ENCODE measurements around the gene LRRC4.

The LRRC4 gene

GRCh38 chr7:128030654-128031611 is at the start of gene LRRC4:
Gene LRRC4 (minus strand): TSS chr7:128031437. CDS start chr7:128030640, 797 bp downstream.
- peak; percentile 43 for DNase-seq

- no peak for DNase-seq
Measured at GRCh38 chr7:128080169-128080568, 48.9 kb upstream of the LRRC4 start.

GRCh38 chr7:128078309-128078708 is 47.1 kb upstream of the LRRC4 start:
- DNase-seq = no peak

- DNase-seq = peak; percentile 75
Measured at GRCh38 chr7:128076796-128077271, 45.6 kb upstream of the LRRC4 start.

- DNase-seq = no peak
Measured at GRCh38 chr7:128076196-128076795, 45.1 kb upstream of the LRRC4 start.

- DNase-seq = peak; percentile 36
Measured at GRCh38 chr7:128075242-128076095, 44.2 kb upstream of the LRRC4 start.

GRCh38 chr7:128074736-128075135 is 43.5 kb upstream of the LRRC4 start:
- no peak for DNase-seq

GRCh38 chr7:128074336-128074735 is 43.1 kb upstream of the LRRC4 start:
- no peak for DNase-seq

- DNase-seq = no peak
Measured at GRCh38 chr7:128073671-128074310, 42.6 kb upstream of the LRRC4 start.

GRCh38 chr7:128071801-128072200 is 40.6 kb upstream of the LRRC4 start:
- no peak for DNase-seq

GRCh38 chr7:128071376-128071775 is 40.1 kb upstream of the LRRC4 start:
- DNase-seq = no peak

GRCh38 chr7:128069373-128070364 is 38.4 kb upstream of the LRRC4 start:
- DNase-seq = no peak

GRCh38 chr7:128068785-128069184 is 37.5 kb upstream of the LRRC4 start:
- no peak for DNase-seq

GRCh38 chr7:128067983-128068382 is 36.7 kb upstream of the LRRC4 start:
- DNase-seq = no peak

- DNase-seq = no peak
Measured at GRCh38 chr7:128066858-128067257, 35.6 kb upstream of the LRRC4 start.

- DNase-seq = no peak
Measured at GRCh38 chr7:128066395-128066794, 35.2 kb upstream of the LRRC4 start.

GRCh38 chr7:128065872-128066271 is 34.6 kb upstream of the LRRC4 start:
- DNase-seq = no peak

- no peak for DNase-seq
Measured at GRCh38 chr7:128063088-128063487, 31.9 kb upstream of the LRRC4 start.

GRCh38 chr7:128060018-128060417 is 28.8 kb upstream of the LRRC4 start:
- DNase-seq = no peak

- DNase-seq = no peak
Measured at GRCh38 chr7:128059143-128059988, 28.1 kb upstream of the LRRC4 start.

Data from femur (tissue), 1 donor.